OCI-LY7 (cell line): ENCODE results near the gene RXFP3.

Source experiments
- CTCF ChIP-seq: fragments of 200-600 bp; sonication (generic); conservative IDR thresholded peaks from 2 replicates; pipeline ENCODE4 v1.5.1; 2014; ENCODE audit warnings: mild to moderate bottlenecking, antibody characterized with exemption, low read length, moderate library complexity, mixed read lengths
- EZH2phosphoT487 ChIP-seq: fragments of 200-600 bp; sonication (generic); IDR thresholded peaks from 2 replicates; pipeline ENCODE4 v1.6.1; 2018; ENCODE audit warnings: low read depth, borderline replicate concordance, mild to moderate bottlenecking, mixed run types, antibody characterized with exemption, low read length, moderate library complexity, mixed read lengths

GRCh38 chr5:33933723-33934169 is 2.4 kb upstream of the RXFP3 start:
- TF ChIP-seq CTCF (no peak), EZH2phosphoT487 (no peak)
